ENCODE data around the gene AQP12A.
"Not testable (repeated sequence)": the region's sequence is repeated elsewhere in the genome, so short reads cannot be mapped to it uniquely, and the experiment has no call there.

AQP12A gene

GRCh38 chr2:240687741-240688552 is 3.7 kb upstream of the AQP12A start:
- DNase-seq, result no peak

- DNase-seq, result no peak
Observed at GRCh38 chr2:240688553-240688919, 3.1 kb upstream of the AQP12A start.

- no peak for DNase-seq
Observed at GRCh38 chr2:240689975-240690374, 1.7 kb upstream of the AQP12A start.

GRCh38 chr2:240690421-240691074 is 1.1 kb upstream of the AQP12A start:
- not testable (repeated sequence) for DNase-seq

- not testable (repeated sequence) for DNase-seq
Observed at GRCh38 chr2:240691075-240691427, 615 bp upstream of the AQP12A start.

GRCh38 chr2:240692583-240693561 is 1.2 kb downstream of the AQP12A start:
- DNase-seq, result not testable (repeated sequence)

- not testable (repeated sequence) for DNase-seq
Observed at GRCh38 chr2:240694304-240694703, 2.6 kb downstream of the AQP12A start.

- not testable (repeated sequence) for DNase-seq
Observed at GRCh38 chr2:240695593-240695992, 3.9 kb downstream of the AQP12A start.

- not testable (repeated sequence) for DNase-seq
Observed at GRCh38 chr2:240696469-240696868, 4.8 kb downstream of the AQP12A start.

- not testable (repeated sequence) for DNase-seq
Observed at GRCh38 chr2:240698852-240699561, 7.3 kb downstream of the AQP12A start.

GRCh38 chr2:240699835-240700234 is 8.2 kb downstream of the AQP12A start:
- DNase-seq, result not testable (repeated sequence)

- DNase-seq, result not testable (repeated sequence)
Observed at GRCh38 chr2:240700616-240701015, 8.9 kb downstream of the AQP12A start.

- DNase-seq, result no peak
Observed at GRCh38 chr2:240701091-240701735, 9.5 kb downstream of the AQP12A start.

- no peak for DNase-seq
Observed at GRCh38 chr2:240701736-240702639, 10.3 kb downstream of the AQP12A start.

- no peak for DNase-seq
Observed at GRCh38 chr2:240702640-240703011, 11.0 kb downstream of the AQP12A start.

- DNase-seq, result no peak
Observed at GRCh38 chr2:240703417-240704341, 12.0 kb downstream of the AQP12A start.

GRCh38 chr2:240704651-240705050 is 13.0 kb downstream of the AQP12A start:
- no peak for DNase-seq

GRCh38 chr2:240705204-240705791 is 13.6 kb downstream of the AQP12A start:
- DNase-seq, result no peak

Data from fibroblast of skin of back (primary cell).